Ramos (cell line): ENCODE data around the gene NCAM2.

Experiments
- in situ Hi-C: fragments of 300-500 bp; cut with MboI; formaldehyde crosslinking; loops from one replicate; pipeline ENCODE4 v1.14.3; 2022; ENCODE audit warnings: low sequenced_read_pairs; ENCODE audit not compliant: unreplicated experiment

The NCAM2 gene

DNA sequence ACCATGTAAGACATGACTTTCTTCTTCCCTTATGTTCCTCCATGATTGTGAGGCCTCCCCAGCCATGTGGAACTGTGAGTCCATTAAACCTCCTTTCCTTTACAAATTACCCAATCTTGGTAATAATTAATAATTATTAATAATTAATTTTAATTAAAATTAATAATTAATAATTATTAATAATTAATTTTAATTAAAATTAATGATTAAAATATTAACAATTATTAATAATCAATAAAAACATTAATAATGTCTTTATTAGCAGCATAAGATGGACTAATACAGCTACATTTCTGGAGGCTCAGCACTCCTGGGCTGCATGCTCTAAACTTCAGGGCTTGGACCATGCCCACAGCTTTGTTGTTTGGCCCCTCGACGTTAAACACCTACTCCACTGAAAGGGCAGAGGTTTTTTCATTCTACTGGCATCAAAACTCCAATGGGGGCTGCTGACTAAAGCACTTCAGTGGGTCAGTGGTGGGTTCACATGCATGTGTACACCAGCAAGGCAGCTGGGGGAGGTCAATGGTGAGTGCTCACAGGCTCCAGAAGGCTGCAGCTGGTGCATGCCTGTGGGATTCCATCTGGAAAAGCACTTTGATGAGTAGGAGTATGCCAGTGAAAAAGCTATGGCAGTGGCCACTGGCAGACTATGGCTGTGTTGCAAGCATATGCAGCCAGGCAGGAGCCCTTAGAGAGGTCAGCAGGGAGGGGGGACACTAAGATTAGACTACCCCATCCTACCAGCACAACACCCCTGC is 561.3 kb downstream of the NCAM2 start:
- in situ Hi-C loops: no loop called here
